ENCODE data around the gene RBL1. TPM values are rescaled to one million over a fixed set of nuclear protein-coding genes. Genes with fewer than 3 reads are reported as not detected.
"Not testable (repeated sequence)": the region's sequence is repeated elsewhere in the genome, so short reads cannot be mapped to it uniquely, and the experiment has no call there.

The RBL1 gene
- total and polyA plus RNA-seq, 10 of the 15 experiments (the other 5 are each of a cell fraction or from before 2014, with no cell fraction given) = 4.5 to 51.1 (median 24.9) TPM

DNA sequence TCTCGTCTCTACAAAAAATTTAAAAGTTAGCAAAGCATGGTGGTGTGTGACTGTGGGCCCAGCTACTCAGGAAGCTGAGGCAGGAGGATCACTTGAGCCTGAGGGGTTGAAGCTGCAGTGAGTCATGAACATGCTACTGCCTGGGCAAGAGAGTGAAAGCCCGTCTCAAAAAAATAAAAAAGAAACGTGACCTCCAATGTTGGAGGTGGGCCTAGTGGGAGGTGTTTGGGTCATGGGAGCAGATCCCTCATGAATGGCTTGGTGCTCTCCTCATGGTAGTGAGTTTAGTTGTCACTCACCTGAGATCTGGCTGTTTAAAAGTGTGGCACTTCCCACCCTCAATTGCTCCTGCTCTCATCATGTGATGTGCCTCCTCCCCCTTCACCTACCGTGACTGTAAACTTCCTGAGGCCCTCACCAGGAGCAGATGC is 24.3 kb downstream of the RBL1 start:
- Histone ChIP-seq H4K20me1 (ENCODE audit: control insufficient read depth, insufficient read depth) (no peaks in the 10 kb centered on the region), H3K4me1 (ENCODE audit: control insufficient read depth, insufficient read depth, low read length) (peaks cover 9% of the 10 kb centered on the region), H3K27ac (ENCODE audit: control insufficient read depth, insufficient read depth) (peak overlapping the region; percentile 48), H3K9ac (ENCODE audit: control insufficient read depth, insufficient read depth, low read length) (no peak overlapping the region), H3K4me2 (ENCODE audit: control insufficient read depth, insufficient read depth) (no peak overlapping the region), H3K79me2 (ENCODE audit: control insufficient read depth, insufficient read depth, low read length) (peaks cover 3% of the 10 kb centered on the region), H3K4me3 (no peak overlapping the region), H3K27me3 (replicated peaks in 1 of 2; ENCODE audit: control insufficient read depth in 2 of 2, insufficient read depth in 2 of 2, low read length in 1 of 2) (no peaks in the 10 kb centered on the region), H3K36me3 (ENCODE audit: control insufficient read depth in 2 of 2, insufficient read depth in 2 of 2, low read length in 1 of 2) (peaks cover 0 to 9% of the 10 kb centered on the region in 2 experiments; a peak in 2 of 4 replicates), H2AFZ (ENCODE audit: control insufficient read depth, low read depth, low read length) (no peak overlapping the region), H3K9me3 (replicated peaks; ENCODE audit: control insufficient read depth, insufficient read depth, low read length) (peaks cover 1% of the 10 kb centered on the region; the same call in 2 of the 3 replicates)
- in situ Hi-C loops (cut with MboI) = no loop called here
- SMC1A ChIA-PET (ENCODE audit: uncharacterized antibody, unreplicated experiment) = interaction anchor here (0.9 kb wide), 1 partner anchor 24 kb away, joined by 3 read pairs; the partner anchor contains the start of gene RBL1
- RAD21 ChIA-PET (ENCODE audit: unreplicated experiment) = no interaction called here
- CTCF ChIA-PET = no interaction called here
- WGBS (ENCODE audit: insufficient coverage, insufficient replicate concordance, low lambda C conversion rate, missing lambda C conversion rate) = 0% methylated on average over 4 of the region's 4 CpGs
- POLR2A ChIA-PET = interaction anchor here (0.6 kb wide), 1 partner anchor 467 kb away, joined by 4 read pairs; no protein-coding TSS in a partner anchor
- no peak for FAIRE-seq
- intact Hi-C loops (cut with micrococcal nuclease; ENCODE audit: unreplicated experiment) = no loop called here
- TF ChIP-seq POLR2AphosphoS5 (IDR thresholded peaks at IDR 0.05; ENCODE audit: low read length) (no peak), FOS (IDR thresholded peaks at IDR 0.05; ENCODE audit: borderline replicate concordance, extremely low read depth, insufficient read length) (no peak), FOXM1 (IDR thresholded peaks at IDR 0.05; ENCODE audit: low read depth, low read length) (no peak), POU2F2 (IDR thresholded peaks at IDR 0.05; ENCODE audit: borderline replicate concordance, low read depth, low read length) (no peak), NR2C2 (IDR thresholded peaks at IDR 0.05; ENCODE audit: borderline replicate concordance, control insufficient read depth, insufficient read length, low read depth) (no peak)
- TF ChIP-seq, protein P1, sequence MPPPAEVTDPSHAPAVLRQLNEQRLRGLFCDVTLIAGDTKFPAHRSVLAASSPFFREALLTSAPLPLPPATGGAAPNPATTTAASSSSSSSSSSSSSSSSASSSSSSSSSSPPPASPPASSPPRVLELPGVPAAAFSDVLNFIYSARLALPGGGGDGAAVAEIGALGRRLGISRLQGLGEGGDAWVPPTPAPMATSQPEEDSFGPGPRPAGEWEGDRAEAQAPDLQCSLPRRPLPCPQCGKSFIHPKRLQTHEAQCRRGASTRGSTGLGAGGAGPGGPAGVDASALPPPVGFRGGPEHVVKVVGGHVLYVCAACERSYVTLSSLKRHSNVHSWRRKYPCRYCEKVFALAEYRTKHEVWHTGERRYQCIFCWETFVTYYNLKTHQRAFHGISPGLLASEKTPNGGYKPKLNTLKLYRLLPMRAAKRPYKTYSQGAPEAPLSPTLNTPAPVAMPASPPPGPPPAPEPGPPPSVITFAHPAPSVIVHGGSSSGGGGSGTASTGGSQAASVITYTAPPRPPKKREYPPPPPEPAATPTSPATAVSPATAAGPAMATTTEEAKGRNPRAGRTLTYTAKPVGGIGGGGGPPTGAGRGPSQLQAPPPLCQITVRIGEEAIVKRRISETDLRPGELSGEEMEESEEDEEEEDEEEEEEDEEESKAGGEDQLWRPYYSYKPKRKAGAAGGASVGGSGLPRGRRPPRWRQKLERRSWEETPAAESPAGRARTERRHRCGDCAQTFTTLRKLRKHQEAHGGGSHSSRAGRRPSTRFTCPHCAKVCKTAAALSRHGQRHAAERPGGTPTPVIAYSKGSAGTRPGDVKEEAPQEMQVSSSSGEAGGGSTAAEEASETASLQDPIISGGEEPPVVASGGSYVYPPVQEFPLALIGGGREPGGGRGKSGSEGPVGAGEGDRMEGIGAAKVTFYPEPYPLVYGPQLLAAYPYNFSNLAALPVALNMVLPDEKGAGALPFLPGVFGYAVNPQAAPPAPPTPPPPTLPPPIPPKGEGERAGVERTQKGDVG (CRISPR knock-in tag; IDR thresholded peaks at IDR 0.05) = no peak
- TF ChIP-seq, protein P2, sequence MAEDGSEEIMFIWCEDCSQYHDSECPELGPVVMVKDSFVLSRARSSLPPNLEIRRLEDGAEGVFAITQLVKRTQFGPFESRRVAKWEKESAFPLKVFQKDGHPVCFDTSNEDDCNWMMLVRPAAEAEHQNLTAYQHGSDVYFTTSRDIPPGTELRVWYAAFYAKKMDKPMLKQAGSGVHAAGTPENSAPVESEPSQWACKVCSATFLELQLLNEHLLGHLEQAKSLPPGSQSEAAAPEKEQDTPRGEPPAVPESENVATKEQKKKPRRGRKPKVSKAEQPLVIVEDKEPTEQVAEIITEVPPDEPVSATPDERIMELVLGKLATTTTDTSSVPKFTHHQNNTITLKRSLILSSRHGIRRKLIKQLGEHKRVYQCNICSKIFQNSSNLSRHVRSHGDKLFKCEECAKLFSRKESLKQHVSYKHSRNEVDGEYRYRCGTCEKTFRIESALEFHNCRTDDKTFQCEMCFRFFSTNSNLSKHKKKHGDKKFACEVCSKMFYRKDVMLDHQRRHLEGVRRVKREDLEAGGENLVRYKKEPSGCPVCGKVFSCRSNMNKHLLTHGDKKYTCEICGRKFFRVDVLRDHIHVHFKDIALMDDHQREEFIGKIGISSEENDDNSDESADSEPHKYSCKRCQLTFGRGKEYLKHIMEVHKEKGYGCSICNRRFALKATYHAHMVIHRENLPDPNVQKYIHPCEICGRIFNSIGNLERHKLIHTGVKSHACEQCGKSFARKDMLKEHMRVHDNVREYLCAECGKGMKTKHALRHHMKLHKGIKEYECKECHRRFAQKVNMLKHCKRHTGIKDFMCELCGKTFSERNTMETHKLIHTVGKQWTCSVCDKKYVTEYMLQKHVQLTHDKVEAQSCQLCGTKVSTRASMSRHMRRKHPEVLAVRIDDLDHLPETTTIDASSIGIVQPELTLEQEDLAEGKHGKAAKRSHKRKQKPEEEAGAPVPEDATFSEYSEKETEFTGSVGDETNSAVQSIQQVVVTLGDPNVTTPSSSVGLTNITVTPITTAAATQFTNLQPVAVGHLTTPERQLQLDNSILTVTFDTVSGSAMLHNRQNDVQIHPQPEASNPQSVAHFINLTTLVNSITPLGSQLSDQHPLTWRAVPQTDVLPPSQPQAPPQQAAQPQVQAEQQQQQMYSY (CRISPR knock-in tag; IDR thresholded peaks at IDR 0.05) = no peak
- ATAC-seq = no peak
- peak; percentile 24 for DNase-seq (ENCODE audit: low read depth, low spot score)
- BruUV-seq (replicated peaks) = no TSS peak

DNA sequence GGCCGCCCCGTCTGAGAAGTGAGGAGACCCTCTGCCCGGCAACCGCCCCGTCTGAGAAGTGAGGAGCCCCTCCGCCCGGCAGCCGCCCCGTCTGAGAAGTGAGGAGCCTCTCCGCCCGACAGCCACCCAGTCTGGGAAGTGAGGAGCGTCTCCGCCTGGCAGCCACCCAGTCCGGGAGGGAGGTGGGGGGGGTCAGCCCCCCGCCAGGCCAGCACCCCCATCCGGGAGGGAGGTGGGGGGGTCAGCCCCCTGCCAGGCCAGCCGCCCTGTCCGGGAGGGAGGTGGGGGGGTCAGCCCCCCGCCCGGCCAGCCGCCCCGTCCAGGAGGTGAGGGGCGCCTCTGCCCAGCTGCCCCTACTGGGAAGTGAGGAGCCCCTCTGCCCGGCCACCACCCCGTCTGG is 26.2 kb downstream of the RBL1 start:
- H3K4me3 ChIP-seq; FAIRE-seq; POLR2A ChIA-PET; in situ Hi-C loops (cut with MboI); H3K36me3 ChIP-seq (ENCODE audit: control insufficient read depth in 2 of 2, insufficient read depth in 2 of 2, low read length in 1 of 2); H3K79me2 ChIP-seq (ENCODE audit: control insufficient read depth, insufficient read depth, low read length); RAD21 ChIA-PET (ENCODE audit: unreplicated experiment); H4K20me1 ChIP-seq (ENCODE audit: control insufficient read depth, insufficient read depth); SMC1A ChIA-PET (ENCODE audit: uncharacterized antibody, unreplicated experiment); H3K9me3 ChIP-seq (replicated peaks; ENCODE audit: control insufficient read depth, insufficient read depth, low read length); BruUV-seq (replicated peaks); H2AFZ ChIP-seq (ENCODE audit: control insufficient read depth, low read depth, low read length); DNase-seq (ENCODE audit: low read depth, low spot score); intact Hi-C loops (cut with micrococcal nuclease; ENCODE audit: unreplicated experiment); CTCF ChIA-PET; H3K9ac ChIP-seq (ENCODE audit: control insufficient read depth, insufficient read depth, low read length); H3K4me1 ChIP-seq (ENCODE audit: control insufficient read depth, insufficient read depth, low read length); H3K4me2 ChIP-seq (ENCODE audit: control insufficient read depth, insufficient read depth); H3K27ac ChIP-seq (ENCODE audit: control insufficient read depth, insufficient read depth); ATAC-seq; H3K27me3 ChIP-seq (replicated peaks in 1 of 2; ENCODE audit: control insufficient read depth in 2 of 2, insufficient read depth in 2 of 2, low read length in 1 of 2): not testable (repeated sequence)
- 92% methylated on average over 11 of the region's 25 CpGs for WGBS (ENCODE audit: insufficient coverage, insufficient replicate concordance, low lambda C conversion rate, missing lambda C conversion rate)
